Urinary bladder (tissue), 4 donors: ENCODE results near the gene KIF25. TPM values are rescaled to one million over a fixed set of nuclear protein-coding genes. Genes with fewer than 3 reads are reported as not detected.
"Not testable (repeated sequence)": the region's sequence is repeated elsewhere in the genome, so short reads cannot be mapped to it uniquely, and the experiment has no call there.

Experiments used
- DNase-seq: peaks from one replicate; pipeline ENCODE4 v3.0.0-alpha.2; 2015; ENCODE audit errors: extremely low spot score
- H3K27ac ChIP-seq: one replicate; pipeline ENCODE4 v1.5.1; 2013; ENCODE audit warnings: low read depth, mild to moderate bottlenecking, moderate library complexity
- H3K36me3 ChIP-seq: one replicate; pipeline ENCODE4 v1.6.1; 2013; ENCODE audit warnings: mild to moderate bottlenecking, moderate library complexity; ENCODE audit not compliant: insufficient read depth
- H3K4me1 ChIP-seq: one replicate; pipeline ENCODE4 v1.6.1; 2013; ENCODE audit warnings: mild to moderate bottlenecking, moderate library complexity; ENCODE audit not compliant: insufficient read depth
- H3K4me3 ChIP-seq: one replicate; pipeline ENCODE4 v1.5.1; 2013; ENCODE audit warnings: low read depth, low read length
- WGBS: extraction: QIAGEN DNeasy Blood & Tissue Kit; methylation state at CpG from one replicate; pipeline ENCODE4 v1.1.7; 2013; 5-methylcytosine and 5-hydroxymethylcytosine counted together
- polyA plus RNA-seq: library from polyadenylated mRNA; stranded (reverse); fragments of 200-250 nt; gene quantifications from one replicate; pipeline ENCODE4 v1.2.3, GENCODE V29; 2013
- total RNA-seq: library from RNA; depleted of rRNA; stranded (reverse); fragments of >200 nt; gene quantifications from one replicate; pipeline ENCODE4 v1.2.3, GENCODE V29; 2014
- donor health status: healthy with polysubstance abuse.
- donor health status: healthy.

KIF25 gene
- total and polyA plus RNA-seq, 2 donors, result 0.53 TPM; not detected in 1

DNA sequence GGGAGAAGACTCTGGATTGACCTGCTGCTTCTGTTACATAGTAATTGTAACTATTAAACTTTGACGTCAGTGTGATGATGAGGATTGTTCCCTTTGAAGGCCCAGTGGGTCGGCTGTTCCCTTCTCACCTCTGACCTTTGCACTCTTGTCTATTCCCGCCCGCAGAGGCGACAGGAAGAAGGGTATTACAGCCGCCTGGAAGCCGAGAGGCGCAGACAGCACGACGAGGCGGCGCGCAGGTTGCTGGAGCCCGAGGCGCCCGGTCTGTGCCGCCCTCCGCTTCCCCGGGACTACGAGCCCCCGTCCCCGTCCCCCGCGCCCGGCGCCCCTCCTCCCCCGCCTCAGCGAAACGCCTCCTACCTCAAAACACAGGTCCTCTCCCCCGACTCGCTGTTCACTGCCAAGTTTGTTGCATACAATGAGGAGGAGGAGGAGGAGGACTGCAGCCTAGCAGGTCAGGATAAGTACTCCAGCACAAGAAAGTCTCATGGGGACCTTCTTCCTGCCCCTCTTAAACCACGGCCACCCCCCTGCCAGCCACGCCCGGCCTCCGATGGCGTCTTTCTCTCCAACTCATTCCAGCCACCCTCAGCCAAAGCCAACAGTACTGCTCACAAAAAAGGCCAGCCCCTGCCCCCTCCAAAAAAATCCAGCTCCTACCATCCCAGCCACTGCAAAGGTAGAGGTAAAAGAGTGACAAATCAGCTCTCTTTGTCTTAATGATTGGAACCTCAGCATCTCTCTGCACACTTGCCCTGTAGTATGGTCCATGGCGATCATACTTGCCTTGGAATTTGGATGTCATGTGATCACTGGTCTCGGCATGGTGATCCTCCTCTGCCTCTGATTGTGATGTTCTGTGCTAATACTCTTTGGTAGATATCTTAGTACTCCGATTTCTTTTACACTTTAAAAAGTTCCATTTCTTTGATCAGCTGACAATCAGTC, 31.6 kb upstream of the KIF25 start:
- 81% methylated on average over 39 of the region's 39 CpGs for WGBS
- no peak overlapping the region for H3K4me3 ChIP-seq
- H3K4me1 ChIP-seq, result no peaks in the 10 kb centered on the region
- H3K27ac ChIP-seq, result no peak overlapping the region
- peaks cover 3% of the 10 kb centered on the region for H3K36me3 ChIP-seq
- no peak for DNase-seq

DNA sequence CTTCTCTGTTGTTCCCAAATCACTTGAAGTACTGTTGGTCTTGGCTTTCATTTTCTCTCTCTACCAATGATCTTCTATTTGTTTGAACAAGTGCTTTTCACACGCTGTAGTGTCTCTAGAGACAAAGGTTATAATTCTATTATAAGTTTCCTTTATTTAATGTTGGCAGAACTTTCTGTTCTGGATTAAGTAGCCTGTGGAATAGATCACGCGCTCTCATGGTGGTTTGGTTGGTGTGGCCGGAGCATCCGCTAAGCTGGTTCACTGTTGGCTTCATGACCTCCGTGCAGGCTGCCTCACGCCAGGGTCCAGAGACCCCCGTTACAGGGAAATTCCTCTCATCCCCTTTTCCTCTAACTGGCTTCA, 30.9 kb upstream of the KIF25 start:
- Histone ChIP-seq H3K4me3 (no peak overlapping the region), H3K27ac (no peak overlapping the region), H3K36me3 (peaks cover 3% of the 10 kb centered on the region), H3K4me1 (no peaks in the 10 kb centered on the region)
- WGBS, result 93% methylated on average over 8 of the region's 8 CpGs
- no peak for DNase-seq

DNA sequence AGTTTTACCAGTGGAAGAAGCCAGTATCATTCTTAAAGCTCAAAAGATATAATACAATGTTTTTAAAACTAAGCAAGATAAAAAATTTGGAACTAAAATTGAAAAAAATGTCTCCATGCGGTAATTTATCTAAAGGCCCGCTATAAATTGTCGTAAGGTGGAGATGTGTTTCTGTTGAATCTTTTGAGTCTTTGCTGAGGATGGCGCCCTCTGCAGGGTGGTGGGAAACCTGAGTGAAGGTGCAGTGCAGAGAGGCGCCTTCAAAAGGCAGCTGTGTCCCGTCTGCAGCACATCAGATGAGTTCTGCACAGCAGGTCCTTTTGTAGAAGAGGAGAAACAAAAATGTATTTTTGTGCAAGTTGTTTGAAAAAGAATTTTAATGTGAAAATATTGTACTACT, 29.4 kb upstream of the KIF25 start:
- Histone ChIP-seq H3K4me3 (no peak overlapping the region), H3K36me3 (no peaks in the 10 kb centered on the region), H3K4me1 (no peaks in the 10 kb centered on the region), H3K27ac (no peak overlapping the region)
- 86% methylated on average over 6 of the region's 6 CpGs for WGBS
- DNase-seq, result no peak

DNA sequence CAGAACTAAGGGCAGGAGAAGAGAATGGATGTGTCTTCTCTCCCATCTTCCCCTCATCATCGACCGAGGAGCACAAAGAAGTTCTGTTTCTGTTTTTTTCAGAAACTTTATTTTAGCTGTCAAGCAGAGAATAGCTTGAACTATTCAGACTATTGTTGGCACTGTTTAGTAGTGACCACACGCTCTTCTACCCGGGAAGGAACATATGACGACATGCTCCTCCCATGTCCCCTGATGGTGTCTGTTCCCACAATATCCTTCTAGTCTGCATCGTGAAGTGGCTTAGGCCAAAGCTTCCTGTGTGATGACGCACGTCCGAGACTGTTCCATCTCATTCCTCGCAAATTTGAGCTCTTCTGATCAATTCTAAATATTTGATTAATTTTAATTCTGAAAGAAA, 27.2 kb upstream of the KIF25 start:
- 85% methylated on average over 10 of the region's 10 CpGs for WGBS
- Histone ChIP-seq H3K27ac (no peak overlapping the region), H3K4me3 (no peak overlapping the region), H3K36me3 (no peaks in the 10 kb centered on the region), H3K4me1 (no peaks in the 10 kb centered on the region)
- DNase-seq, result no peak

DNA sequence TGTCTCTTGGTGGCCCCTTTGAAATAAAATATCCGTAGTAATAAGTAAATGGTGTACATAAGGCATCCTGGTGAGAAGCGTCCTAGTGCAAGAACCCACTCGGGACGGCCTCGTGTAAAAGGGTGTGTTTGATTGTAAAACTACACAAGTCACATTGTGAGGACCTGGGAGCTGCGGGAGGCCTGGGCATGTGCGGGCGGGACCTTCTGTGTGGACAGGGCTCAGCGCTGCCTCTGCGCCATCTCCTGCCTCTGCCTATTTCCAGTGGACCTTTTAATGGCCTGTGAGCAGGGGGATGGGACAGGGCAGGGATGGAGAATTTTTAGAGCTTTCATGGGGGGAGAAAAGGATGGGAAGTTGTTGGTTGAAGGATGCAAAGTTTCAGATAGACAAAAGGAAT, 25.3 kb upstream of the KIF25 start:
- WGBS, result 96% methylated on average over 10 of the region's 10 CpGs
- H3K4me3 ChIP-seq, result no peak overlapping the region

DNA sequence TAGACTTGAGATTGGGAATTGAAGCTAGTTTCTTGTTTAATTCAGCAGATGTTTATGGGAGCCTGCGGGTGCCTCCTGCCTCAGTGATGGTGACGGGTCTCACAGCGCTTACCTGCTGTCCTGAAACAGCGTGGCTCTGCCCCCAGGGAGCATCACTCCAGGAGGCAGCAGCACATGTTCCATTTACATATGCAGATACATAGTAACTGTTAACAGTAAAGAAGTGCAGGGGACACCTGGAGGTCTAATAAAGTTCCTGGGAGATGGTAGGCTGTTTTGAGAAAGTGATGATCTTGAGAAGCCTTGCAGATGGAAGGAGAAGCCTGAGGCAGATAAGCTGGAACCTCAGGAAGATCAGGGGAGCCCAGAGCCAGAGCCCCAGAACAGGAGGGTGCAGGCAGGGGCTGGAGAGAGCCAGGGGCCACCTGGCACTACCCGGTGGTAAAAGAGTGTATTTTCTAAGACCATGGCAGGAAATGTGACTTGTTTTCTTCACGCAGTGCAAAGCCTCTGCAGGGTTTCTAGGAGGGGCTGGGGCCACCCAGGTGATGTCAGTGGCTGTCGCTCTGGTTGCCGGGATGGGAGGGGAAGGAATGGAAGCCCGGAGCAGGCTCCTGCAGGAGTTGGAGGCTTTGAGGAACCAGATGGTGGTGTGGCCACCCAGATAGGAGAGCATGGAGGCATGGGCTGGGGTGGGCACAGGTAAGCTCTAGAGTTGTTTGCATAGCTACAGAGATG, 24.2 kb upstream of the KIF25 start:
- H3K4me1 ChIP-seq, result no peaks in the 10 kb centered on the region
- 82% methylated on average over 9 of the region's 9 CpGs for WGBS

More for the DNA sequence above, 25.3 kb upstream of the KIF25 start:
- no peak for DNase-seq
- Histone ChIP-seq H3K4me1 (no peaks in the 10 kb centered on the region), H3K36me3 (no peaks in the 10 kb centered on the region), H3K27ac (no peak overlapping the region)

DNA sequence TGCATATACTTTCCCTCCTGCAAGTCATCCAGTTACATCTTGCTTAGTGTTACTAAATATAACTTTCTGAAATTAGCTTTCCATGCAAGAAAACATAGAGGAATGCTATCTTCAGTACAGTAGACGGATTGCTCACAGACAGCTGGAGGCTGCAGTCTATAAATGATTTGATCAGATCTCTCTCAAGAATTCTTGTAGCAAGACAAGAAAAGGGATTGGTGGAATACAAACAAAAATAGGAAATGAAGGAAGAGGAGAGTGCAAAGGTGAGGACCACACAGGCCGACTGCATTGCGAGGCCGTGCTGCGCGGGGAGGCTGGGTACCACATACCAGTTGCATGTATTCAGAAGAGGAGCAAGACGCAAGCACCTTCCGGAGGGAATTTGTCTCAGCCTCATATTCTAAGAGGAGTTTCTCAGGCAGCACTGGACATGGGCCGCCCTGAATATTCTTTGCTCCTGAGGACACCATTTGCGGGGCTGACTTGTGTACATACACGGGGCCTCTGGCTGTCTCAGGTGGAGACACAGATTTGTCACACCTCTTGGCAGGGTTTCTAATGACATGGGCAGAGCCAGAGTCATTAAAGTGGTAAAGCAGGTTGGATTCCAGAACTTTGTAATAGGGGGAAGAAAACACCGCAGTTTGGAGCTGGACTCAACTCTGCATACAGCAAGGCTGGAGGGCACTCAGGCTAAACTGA, 22.7 kb upstream of the KIF25 start:
- 62% methylated on average over 12 of the region's 12 CpGs for WGBS
- no peak for DNase-seq
- no peak overlapping the region for H3K27ac ChIP-seq
- no peak overlapping the region for H3K4me3 ChIP-seq
- no peaks in the 10 kb centered on the region for H3K36me3 ChIP-seq
- no peaks in the 10 kb centered on the region for H3K4me1 ChIP-seq

More for the DNA sequence above, 24.2 kb upstream of the KIF25 start:
- Histone ChIP-seq H3K4me3 (no peak overlapping the region), H3K27ac (no peak overlapping the region), H3K36me3 (no peaks in the 10 kb centered on the region)
- DNase-seq, result no peak

DNA sequence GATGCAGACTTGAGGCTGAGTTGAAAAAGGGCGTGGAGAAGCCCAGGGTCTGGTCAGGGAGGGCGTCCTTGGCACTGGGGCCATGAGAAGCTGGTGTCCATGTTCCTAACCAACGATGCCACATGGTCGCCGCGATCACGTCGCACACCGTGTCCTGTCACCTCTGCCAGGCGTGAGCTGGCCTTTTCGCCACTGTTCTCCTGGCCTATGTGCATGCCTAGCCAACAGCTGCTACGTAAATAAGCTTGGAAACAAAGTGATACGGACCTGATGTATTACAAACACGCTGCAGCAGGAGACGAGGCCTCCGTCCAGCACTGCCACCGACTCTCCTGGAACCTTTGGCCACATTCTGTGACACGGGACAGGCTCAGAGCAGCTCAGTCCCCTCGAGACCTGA, 22.0 kb upstream of the KIF25 start:
- Histone ChIP-seq H3K4me1 (no peaks in the 10 kb centered on the region), H3K27ac (no peak overlapping the region), H3K36me3 (no peaks in the 10 kb centered on the region), H3K4me3 (no peak overlapping the region)
- 85% methylated on average over 19 of the region's 19 CpGs for WGBS
- DNase-seq, result no peak

DNA sequence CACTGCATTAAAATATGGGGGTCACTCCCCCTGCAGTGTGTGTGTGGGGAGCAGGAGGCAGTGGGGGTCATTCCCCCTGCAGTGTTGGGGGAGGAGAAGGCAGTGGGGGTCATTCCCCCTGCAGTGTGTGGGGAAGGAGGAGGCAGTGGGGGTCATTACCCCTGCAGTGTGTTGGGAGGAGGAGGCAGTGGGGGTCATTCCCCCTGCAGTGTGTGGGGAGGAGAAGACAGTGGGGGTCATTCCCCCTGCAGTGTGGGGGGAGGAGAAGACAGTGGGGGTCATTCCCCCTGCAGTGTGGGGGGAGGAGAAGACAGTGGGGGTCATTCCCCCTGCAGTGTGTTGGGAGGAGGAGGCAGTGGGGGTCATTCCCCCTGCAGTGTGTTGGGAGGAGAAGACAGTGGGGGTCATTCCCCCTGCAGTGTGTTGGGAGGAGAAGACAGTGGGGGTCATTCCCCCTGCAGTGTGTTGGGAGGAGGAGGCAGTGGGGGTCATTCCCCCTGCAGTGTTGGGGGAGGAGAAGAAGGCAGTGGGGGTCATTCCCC, 21.3 kb upstream of the KIF25 start:
- H3K27ac ChIP-seq, DNase-seq, H3K4me1 ChIP-seq, H3K36me3 ChIP-seq, H3K4me3 ChIP-seq: not testable (repeated sequence)

DNA sequence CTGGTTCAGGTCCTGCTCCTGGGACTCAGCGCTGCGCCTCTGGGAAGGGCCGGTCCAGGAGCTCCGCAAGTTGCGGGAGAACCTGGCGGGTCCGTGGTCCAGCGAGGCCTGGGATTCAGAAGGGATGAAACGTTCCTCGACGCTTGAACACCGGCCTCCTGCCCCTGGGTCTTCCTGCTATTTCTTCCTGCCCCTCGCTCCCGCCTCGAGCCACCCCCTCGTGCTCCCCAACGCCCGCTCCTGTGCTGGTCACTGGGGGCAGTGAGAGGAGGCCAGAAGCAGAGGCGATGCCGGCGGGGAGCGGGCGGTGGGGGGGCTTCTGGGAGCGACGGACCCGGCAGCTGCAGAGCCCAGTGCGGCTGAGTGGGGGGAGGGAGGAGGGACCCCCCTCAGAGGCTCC, 20.8 kb upstream of the KIF25 start:
- no peak for DNase-seq
- WGBS, result 95% methylated on average over 27 of the region's 27 CpGs
- H3K27ac ChIP-seq, result no peak overlapping the region
- no peaks in the 10 kb centered on the region for H3K4me1 ChIP-seq
- H3K4me3 ChIP-seq, result no peak overlapping the region
- no peaks in the 10 kb centered on the region for H3K36me3 ChIP-seq

DNA sequence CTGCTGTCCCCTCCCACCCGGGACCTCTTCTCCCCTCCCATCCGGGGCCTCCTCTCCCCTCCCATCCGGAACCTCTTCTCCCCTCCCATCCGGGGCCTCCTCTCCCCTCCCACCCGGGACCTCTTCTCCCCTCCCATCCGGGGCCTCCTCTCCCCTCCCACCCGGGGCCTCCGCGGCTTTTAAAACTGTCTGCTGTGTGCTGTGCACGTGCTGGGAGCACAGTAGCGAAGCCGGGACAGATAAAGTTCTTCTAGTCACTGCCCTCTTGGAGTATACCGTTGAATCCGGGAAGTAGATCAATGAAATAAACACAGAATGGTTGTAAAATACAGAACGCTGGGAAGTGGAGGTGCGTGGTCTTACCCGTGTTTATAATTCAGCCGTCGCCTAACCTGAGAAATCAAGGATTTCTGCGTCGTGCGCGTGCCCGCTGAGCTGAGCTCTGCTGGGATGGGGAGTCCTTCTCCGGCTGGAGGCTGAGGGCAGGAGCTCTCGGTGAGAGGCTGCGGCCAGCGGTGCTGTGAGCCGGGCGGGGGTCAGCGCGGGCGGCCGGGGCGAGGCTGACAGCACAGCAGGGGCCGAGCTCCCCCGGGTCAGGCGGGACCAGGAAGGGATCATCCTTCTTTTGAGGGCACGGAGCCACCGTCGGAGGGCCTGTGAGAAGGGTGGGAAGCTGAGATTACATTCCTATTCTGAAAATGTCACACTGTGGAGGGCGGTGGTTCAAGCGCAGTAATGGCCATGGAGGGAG, 19.6 kb upstream of the KIF25 start:
- H3K4me3 ChIP-seq, result no peak overlapping the region
- no peaks in the 10 kb centered on the region for H3K36me3 ChIP-seq
- WGBS, result 90% methylated on average over 43 of the region's 43 CpGs
- H3K27ac ChIP-seq, result no peak overlapping the region
- no peak for DNase-seq
- H3K4me1 ChIP-seq, result no peaks in the 10 kb centered on the region

DNA sequence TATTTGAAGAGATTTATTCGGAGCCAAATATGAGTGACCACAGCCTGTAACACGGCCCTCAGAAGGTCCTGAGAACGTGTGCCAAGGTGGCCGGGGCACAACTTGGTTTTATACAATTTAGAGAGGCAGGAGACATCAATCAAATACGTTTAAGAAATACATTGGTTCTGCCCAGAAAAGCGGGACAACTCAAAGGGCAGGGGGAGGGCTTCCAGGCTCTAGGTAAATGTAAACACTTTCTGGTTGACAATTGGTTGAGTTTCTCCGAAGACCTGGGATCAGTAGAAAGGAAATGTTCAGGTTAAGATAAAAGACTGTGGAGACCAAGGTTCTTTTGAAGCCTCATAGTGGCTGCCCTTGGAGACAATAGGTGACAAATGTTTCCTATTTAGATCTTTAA, 18.9 kb upstream of the KIF25 start:
- DNase-seq, result no peak
- Histone ChIP-seq H3K27ac (no peak overlapping the region), H3K4me1 (no peaks in the 10 kb centered on the region), H3K4me3 (no peak overlapping the region), H3K36me3 (no peaks in the 10 kb centered on the region)
- 87% methylated on average over 7 of the region's 7 CpGs for WGBS
